Retinal pigment epithelial cell (primary cell): Measurements from ENCODE around the gene SNCB.

Experiments used
- DNase-seq: peaks from one replicate; pipeline ENCODE4 v3.0.0-alpha.2; 2010; ENCODE audit warnings: low read depth
- H3K4me3 ChIP-seq: 2 replicates; pipeline ENCODE4 v1.5.1; 2011; ENCODE audit warnings: mild to moderate bottlenecking, low read length, control low read depth, moderate library complexity
- TF ChIP-seq, protein P1 (sequence below): conservative IDR thresholded peaks from 2 replicates; pipeline ENCODE4 v1.5.1; 2011; ENCODE audit warnings: low read depth, low read length, control low read depth, inconsistent platforms

The SNCB gene

DNA sequence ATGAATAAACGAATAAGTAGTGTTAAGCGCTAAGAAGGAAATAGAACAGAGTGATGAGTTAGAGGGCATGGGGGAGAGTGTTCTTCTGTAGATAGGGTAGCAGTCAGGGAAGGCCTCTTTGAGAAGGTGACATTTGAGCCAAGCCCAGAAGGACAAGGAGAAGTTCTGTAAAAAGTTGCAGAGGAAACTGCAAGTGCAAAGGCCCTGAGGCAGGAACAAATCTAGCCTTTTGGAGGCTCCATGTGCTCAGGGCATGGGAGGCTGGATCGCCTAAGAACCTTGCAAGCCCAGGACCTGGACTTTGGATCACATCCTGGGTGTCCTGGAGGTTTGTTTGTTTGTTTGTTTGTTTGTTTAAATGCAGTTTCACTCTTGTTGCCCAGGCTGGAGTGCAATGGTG lies 8.1 kb upstream of the SNCB start:
- TF ChIP-seq, protein P1, sequence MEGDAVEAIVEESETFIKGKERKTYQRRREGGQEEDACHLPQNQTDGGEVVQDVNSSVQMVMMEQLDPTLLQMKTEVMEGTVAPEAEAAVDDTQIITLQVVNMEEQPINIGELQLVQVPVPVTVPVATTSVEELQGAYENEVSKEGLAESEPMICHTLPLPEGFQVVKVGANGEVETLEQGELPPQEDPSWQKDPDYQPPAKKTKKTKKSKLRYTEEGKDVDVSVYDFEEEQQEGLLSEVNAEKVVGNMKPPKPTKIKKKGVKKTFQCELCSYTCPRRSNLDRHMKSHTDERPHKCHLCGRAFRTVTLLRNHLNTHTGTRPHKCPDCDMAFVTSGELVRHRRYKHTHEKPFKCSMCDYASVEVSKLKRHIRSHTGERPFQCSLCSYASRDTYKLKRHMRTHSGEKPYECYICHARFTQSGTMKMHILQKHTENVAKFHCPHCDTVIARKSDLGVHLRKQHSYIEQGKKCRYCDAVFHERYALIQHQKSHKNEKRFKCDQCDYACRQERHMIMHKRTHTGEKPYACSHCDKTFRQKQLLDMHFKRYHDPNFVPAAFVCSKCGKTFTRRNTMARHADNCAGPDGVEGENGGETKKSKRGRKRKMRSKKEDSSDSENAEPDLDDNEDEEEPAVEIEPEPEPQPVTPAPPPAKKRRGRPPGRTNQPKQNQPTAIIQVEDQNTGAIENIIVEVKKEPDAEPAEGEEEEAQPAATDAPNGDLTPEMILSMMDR: no peak
- DNase-seq: no peak
- H3K4me3 ChIP-seq: no peak overlapping the region

- no peak for DNase-seq
- no peak overlapping the region for H3K4me3 ChIP-seq
- TF ChIP-seq, protein P1: no peak
These were observed 7.2 kb upstream of the SNCB start for GRCh38 chr5:176637556-176637955.

DNA sequence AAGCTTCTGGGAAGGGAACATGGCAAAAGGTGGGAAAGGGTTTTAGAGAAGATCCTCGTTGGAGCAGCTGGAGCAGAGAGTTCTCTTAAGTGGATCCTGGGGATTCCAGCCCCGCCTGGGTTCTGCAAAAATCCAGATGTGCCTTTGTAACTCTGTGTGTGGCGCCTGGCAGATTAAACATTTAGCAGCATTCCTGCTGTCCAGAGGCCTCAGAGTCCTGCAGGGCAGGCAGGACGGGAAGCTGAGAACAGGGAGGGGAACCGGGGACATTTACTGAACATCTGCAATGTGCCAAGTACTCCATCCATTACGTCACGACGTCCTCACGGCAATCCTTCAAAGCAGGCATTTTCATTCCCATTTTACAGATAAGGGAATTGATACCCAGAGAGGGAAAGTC lies 6.1 kb upstream of the SNCB start:
- no peak overlapping the region for H3K4me3 ChIP-seq
- DNase-seq: no peak
- TF ChIP-seq, protein P1: no peak

DNA sequence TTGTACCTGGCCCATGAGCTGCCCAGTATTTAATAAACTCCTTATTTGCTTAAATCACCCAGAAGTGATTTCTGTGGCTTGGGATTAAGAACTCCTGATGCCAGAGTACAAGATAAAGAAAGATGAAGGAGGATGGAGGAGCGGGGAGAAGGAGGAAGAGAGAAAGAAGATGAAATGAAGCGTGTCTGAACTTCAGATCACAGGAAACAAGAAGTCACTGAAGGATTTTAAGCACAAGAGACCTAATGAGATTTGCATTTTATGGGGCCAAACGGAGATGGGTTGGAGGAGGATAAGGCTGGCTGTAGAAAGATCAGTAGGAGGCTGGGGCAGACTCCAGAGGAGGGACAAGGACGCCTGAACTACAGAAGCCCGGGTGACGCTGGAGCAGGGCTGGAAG lies 3.3 kb upstream of the SNCB start:
- H3K4me3 ChIP-seq: no peak overlapping the region
- no peak for DNase-seq
- TF ChIP-seq, protein P1: no peak

- TF ChIP-seq, protein P1: no peak
- DNase-seq: no peak
- H3K4me3 ChIP-seq: no peak overlapping the region
These were observed 2.4 kb upstream of the SNCB start for GRCh38 chr5:176632745-176633144.

DNA sequence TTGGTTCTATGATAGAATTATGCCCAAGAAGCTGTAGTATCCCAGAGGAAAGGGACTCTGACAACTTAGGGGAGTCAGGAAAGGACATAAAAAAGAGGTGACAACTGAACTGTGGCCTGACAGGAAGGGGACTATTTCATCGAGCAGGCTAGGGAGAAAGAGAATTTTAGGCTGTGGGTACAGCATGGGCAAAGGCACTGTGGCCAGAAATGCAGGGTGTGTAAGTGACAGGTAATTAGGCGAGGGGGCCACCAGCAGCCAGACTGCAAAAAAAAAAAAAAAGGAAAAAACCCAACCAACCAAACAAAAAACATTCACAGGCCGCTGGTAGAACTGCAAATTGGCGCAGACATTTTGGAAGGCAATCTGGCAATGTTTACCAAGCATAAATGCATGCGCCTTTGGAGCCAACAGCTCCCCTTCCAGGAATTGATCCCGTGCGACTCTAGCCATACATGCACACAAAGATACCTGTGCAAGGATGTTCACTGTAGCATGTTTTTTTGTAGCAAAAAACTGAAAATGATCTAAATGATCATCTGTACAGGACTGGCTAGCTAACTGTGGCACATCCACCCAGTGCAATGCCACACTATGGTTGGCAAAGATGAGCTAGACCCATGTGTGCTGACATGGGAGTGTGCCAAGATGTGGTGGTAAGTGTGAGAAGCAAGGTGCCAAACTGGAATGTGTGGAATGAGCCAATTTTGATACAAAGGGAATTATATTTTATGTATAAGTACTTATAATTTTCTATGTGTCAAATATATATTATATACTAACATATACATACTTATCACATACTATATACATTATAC lies 1.3 kb upstream of the SNCB start:
- no peak for DNase-seq
- TF ChIP-seq, protein P1: no peak
- H3K4me3 ChIP-seq: no peak overlapping the region

GRCh38 chr5:176630681-176631222 lies 418 bp upstream of the SNCB start:
- peak overlapping the region; percentile 39 for H3K4me3 ChIP-seq
- TF ChIP-seq, protein P1: no peak
- DNase-seq: no peak
